ENCODE measurements around the gene DCXR. TPM values are rescaled to one million over a fixed set of nuclear protein-coding genes. Genes with fewer than 3 reads are reported as not detected.

The DCXR gene
- total RNA-seq, 4 donors from 2014 or later, result 89.1 to 162 (median 135) TPM

DNA sequence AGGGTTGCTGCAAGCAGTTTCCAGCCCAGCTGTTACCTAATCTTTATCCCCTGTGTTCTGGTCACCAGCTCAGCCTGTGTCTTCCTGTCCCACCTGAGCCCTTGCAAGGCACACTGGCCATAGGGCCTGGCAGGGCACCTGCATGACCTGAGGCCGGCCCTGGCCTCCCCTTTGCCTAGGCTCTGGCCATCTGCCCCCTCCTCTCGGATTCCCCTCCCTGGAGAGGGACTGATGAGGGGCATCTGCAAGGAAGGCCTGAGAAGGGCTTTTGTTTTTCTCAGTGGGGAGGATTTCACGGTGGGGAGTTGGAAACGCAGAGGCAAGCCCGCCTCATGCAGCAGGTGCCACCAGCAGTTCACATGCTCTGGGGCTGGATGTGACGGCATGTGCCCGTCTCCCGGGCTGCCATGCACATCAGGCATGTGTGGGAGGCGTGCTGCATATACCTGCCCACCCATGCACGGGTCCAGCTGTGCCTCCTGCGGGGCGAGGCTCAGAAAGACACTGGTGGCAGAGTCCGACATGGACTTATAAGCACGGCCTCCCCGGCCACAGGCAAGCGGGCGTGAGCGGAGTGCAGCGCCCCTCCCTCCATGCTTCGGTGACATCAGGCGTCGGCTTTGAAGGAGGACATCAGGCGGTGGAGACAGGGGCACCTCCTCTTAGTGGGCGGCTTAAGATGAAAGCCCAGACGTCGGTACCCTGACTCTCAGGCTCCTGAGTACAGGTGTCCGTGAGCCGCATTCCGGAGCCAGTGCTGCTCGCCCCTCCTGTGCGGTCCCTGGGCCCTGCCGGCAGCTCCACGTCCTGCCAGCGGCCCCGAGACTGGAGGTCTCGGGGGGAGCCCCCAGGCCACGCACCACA, 43.5 kb downstream of the DCXR start:
- DNase-seq, result no peak

DNA sequence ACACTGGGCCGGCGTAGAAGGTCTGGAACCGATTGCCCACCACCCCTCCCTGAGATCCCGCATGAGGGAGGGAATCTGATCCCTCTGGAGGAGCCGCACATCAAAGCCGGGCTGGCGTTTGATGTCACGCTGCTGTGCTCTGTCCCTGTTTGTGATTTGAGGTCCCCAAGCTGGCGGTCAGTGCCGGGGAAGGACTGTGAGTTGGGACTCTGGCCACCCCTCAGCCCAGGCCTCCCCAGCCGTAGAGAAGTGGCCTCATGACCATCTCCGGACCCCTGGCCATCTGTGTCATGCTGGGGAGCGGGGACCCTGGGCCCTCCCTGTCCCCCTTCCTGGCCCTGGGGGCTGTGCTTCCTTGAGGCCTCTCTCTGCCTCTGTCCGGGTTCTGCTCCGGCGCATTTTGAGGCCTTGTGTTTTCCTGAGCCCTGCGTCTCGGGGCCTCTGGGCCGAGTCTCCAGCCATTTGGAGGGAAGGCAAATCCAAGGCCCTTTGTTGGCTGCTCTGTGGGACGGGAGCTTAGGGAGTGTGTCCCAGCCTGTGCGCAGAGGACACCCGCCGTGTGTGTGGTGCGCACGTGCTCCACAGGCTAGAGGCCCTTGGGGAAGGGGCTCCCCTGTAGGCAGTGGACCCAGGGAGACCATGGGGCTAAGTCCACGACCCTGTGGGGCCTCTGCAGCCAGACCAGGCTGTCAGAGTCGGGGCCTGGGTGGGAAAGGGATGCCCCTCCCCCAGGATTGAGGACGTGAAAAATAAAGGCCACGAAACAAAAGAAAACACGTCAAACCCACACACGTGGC, 45.0 kb downstream of the DCXR start:
- no peak for DNase-seq
- WGBS, 2 donors, result 38 to 53% methylated on average over 9 of the region's 31 CpGs
- intact Hi-C loops (cut with DNase I), result no loop called here
- Histone ChIP-seq H3K4me3 (peak overlapping the region in 3 of 4 donors; percentile 4 to 51 (median 17)), H3K9me3 (no peaks in the 10 kb centered on the region), H3K36me3 (peaks cover 0 to 53% (median 0%) of the 10 kb centered on the region in 3 donors), H3K27me3 (no peaks in the 10 kb centered on the region), H3K27ac (peak overlapping the region; percentile 56 to 82 (median 69)), H3K4me1 (peaks cover 19 to 45% (median 22%) of the 10 kb centered on the region in 3 donors)
- TF ChIP-seq, protein P1, sequence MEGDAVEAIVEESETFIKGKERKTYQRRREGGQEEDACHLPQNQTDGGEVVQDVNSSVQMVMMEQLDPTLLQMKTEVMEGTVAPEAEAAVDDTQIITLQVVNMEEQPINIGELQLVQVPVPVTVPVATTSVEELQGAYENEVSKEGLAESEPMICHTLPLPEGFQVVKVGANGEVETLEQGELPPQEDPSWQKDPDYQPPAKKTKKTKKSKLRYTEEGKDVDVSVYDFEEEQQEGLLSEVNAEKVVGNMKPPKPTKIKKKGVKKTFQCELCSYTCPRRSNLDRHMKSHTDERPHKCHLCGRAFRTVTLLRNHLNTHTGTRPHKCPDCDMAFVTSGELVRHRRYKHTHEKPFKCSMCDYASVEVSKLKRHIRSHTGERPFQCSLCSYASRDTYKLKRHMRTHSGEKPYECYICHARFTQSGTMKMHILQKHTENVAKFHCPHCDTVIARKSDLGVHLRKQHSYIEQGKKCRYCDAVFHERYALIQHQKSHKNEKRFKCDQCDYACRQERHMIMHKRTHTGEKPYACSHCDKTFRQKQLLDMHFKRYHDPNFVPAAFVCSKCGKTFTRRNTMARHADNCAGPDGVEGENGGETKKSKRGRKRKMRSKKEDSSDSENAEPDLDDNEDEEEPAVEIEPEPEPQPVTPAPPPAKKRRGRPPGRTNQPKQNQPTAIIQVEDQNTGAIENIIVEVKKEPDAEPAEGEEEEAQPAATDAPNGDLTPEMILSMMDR (IDR thresholded peaks at IDR 0.05), result no peak
- no peak for TF ChIP-seq POLR2A (IDR thresholded peaks at IDR 0.05)

More for the DNA sequence above, 43.5 kb downstream of the DCXR start:
- Histone ChIP-seq H3K4me3 (no peak overlapping the region), H3K36me3 (peaks cover 0 to 44% (median 0%) of the 10 kb centered on the region in 3 donors), H3K9me3 (no peaks in the 10 kb centered on the region), H3K27me3 (no peaks in the 10 kb centered on the region), H3K27ac (no peak overlapping the region), H3K4me1 (peaks cover 19 to 44% (median 22%) of the 10 kb centered on the region in 3 donors)
- intact Hi-C loops (cut with DNase I), result no loop called here
- TF ChIP-seq POLR2A (IDR thresholded peaks at IDR 0.05), result no peak
- TF ChIP-seq, protein P1 (IDR thresholded peaks at IDR 0.05), result no peak
- WGBS, 2 donors, result 92 to 93% methylated on average over 12 to 14 of the region's 37 CpGs

DNA sequence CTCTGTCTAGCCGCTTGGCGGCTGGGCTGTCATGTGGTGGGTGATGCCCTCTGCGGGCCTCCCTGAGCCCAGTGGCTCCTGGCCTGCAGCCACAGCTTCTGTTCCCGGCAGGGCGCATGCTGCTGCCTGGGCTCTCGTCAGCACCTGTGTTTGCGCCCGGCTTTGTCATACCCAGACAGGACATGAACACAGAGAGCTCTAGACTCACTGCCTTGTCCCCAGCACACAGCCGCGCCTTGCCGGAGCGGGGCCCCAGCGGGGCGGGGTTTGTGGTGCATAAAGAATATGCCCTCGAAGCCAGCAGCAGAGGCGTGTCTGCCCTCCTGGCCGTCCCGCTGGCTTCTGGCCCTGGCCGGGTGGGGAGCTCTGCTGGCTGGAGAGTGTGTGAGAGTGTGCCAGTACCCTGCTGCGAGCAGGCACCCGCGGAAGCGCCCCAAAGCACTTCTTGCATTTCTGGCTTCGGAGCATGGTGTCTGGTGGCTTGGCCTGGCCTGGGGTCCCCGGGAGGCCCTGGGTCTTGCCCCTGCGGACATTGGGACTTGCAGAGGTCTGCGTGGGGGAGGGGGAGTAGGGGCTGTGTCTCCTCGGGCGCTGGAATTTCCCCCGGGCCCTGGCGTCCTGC, 45.7 kb downstream of the DCXR start:
- TF ChIP-seq, protein P1 (IDR thresholded peaks at IDR 0.05), result no peak
- TF ChIP-seq POLR2A (IDR thresholded peaks at IDR 0.05), result peak in 1 of 4 donors; percentile 45
- peak overlapping the region in 3 of 4 donors; percentile 4 to 51 (median 17) for H3K4me3 ChIP-seq
- intact Hi-C loops (cut with DNase I), result no loop called here
- H3K27ac ChIP-seq, result peak overlapping the region; percentile 56 to 82 (median 69)
- no peaks in the 10 kb centered on the region for H3K9me3 ChIP-seq
- DNase-seq, result no peak
- WGBS, 2 donors, result 20% methylated on average over 2 of the region's 31 CpGs; no CpG with 5 or more reads in 1 of the 2 donors
- H3K4me1 ChIP-seq, result peaks cover 19 to 51% (median 22%) of the 10 kb centered on the region in 3 donors
- peaks cover 0 to 53% (median 0%) of the 10 kb centered on the region in 3 donors for H3K36me3 ChIP-seq
- no peaks in the 10 kb centered on the region for H3K27me3 ChIP-seq

DNA sequence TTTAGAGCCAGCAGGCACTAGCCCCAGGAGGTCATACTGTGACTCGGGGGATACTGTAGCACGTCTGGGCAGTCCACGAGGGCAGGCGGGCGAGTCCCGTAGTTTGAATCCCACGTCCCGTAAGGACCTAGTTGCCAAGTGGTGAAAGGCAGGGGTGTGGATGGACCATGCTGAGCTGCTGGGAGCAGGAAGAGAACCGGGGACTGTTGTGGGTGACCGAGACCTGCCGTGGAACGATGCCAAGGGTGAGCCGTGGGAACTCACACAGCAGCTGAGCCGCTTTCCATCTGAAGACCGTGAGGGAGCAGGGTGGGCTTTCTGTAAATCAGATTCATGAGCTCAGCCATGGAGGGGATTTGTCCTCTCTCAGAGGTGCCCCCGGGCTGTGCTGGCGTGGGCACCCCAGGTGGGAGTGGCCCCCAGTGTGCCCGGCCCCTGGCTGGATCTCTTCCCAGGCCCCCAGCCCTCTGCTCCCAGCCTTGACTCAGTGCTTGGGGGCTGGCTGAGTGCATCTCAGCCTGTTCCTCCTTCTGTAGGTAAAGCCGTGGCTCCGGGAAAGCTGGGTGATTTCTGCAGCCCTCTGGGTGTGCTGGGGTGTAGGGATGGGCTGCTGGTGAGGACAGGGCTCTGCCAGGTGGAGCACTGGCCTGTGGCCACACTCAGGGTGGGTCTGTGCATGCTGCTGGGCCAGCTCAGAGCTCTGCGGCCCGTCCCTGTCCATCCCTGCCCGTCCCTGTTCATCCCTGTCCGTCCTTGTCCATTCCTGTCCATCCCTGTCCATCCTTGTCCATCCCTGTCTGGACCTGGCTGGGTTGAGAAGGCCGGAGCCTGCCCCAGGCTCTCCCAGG, 46.4 kb downstream of the DCXR start:
- TF ChIP-seq POLR2A (IDR thresholded peaks at IDR 0.05), result no peak
- TF ChIP-seq, protein P1 (IDR thresholded peaks at IDR 0.05), result no peak
- Histone ChIP-seq H3K27me3 (no peaks in the 10 kb centered on the region), H3K4me3 (peak overlapping the region in 1 of 4 donors; percentile 51), H3K36me3 (peaks cover 0 to 53% (median 2%) of the 10 kb centered on the region in 3 donors), H3K9me3 (no peaks in the 10 kb centered on the region), H3K27ac (peak overlapping the region; percentile 56 to 82 (median 69)), H3K4me1 (peaks cover 19 to 51% (median 22%) of the 10 kb centered on the region in 3 donors)
- intact Hi-C loops (cut with DNase I), result no loop called here
- DNase-seq, result no peak
- WGBS, 2 donors, result 67 to 90% methylated on average over 7 to 12 of the region's 25 CpGs

All from esophagus squamous epithelium (tissue), 5 donors.